VCaP (cell line): ENCODE data around the gene MET.

Experiments
- H3K27ac ChIP-seq: fragments of 450-650 bp; 2 replicates; pipeline ENCODE4 v1.5.1; 2017
- CTCF ChIP-seq: fragments of 450-650 bp; conservative IDR thresholded peaks from 2 replicates; pipeline ENCODE4 v1.5.1; 2017; ENCODE audit warnings: mild to moderate bottlenecking, moderate library complexity

MET gene

DNA sequence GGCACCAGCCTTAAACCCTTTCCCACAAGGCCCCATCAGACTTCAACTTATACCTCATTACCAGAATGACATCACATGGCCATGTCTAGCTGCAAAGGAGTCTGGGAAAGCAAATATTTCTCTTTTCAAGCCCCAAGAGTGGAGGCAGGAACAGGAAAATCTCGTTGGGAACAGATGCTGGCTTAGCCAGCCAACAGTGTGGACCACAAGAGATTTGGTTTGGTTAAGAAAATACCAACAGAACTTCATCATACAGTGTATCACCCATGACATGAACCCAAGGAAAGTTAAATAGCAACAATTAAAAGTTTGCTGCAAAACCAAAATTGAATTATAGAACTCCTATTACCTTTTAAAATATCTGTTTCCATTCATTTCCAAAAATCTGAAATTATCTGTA lies 2.2 kb upstream of the MET start:
- TF ChIP-seq CTCF, result no peak
- no peak overlapping the region for H3K27ac ChIP-seq

DNA sequence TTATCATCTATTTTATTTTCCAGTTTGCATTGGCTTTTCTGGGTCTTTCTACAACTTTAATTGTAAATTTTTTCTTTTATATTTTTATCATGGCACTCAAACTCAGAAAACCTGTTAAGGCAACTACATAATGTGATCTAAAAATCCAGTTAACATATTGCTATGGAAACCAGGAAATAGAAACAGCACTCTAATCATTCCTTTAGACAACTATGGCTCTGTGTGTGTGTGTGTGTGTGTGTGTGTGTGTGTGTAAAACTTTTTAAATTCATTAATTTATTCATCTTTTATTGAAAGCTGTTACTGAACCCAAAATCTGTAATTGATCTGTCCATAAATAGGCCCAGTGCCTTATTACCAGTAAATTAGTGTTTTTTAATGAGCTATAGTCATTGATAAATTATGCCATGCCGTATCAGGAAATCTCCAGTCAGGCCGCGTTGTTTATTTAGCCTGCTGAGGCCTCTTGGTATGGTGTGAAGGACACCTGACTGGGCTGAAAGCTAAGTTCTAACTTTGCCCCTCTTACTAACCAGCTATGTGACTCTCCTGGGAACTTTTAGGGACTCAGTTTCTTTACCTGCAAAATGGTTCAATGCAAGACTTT lies 1.5 kb upstream of the MET start:
- TF ChIP-seq CTCF, result no peak
- H3K27ac ChIP-seq, result no peak overlapping the region

DNA sequence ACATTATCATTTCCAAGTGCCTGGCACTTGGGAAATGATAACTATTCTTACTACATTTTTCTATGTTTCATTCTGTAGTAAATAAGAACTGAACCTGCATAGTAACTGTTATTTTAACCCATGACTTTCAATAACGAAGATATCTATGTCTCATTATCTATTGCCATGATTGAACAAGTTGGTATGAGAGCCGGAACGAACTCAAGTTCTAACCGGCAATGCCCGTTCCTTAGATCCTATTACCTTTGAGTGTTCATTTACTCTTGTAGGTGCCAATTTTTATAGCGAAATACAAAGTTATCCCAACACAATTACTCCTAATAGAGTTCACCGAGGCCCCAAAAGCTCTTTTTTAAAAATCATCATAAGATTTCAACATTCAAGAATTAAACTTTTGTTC lies 885 bp upstream of the MET start:
- no peak for TF ChIP-seq CTCF
- H3K27ac ChIP-seq, result no peak overlapping the region

DNA sequence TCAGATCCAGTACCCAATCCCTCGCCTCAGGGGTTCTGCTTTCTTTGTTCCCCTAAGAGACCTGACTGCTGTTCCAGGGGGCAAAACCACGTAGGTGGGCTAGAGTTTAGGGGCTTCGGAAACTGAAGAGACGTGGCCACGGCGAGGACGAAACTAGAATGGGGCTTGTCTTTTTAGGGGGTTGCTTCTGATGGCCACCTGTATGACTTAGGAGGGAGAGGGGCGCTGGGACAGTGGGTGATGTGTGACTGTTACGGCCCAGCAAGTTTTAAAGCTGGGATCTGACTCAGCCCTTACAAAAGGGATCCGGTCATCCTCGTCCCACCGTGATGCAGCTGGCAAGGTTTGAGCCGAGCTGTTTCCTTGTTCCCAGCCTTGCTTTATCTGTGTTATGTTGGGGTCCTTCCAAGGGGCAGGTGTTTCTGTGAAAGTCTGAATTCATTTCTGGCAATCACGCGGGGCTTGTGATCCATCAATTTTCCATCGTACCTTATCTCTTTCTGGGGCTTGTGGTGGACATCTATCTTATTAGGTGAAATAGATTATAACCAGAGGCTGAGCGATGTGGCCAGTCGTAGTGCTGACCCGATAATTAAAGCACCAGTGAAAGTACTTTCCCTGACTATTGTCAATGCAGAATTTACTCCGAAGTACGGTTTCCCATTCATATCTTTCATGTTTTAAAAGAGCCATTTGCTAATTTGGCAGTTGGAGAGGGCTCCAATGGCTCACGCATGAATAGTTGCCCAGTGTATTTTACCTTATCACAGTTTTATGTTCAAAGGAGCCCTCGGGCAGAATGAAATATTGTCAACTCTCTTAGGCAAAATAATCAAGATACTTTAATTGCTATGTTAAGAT lies 830 bp downstream of the MET start:
- TF ChIP-seq CTCF, result no peak
- H3K27ac ChIP-seq, result no peak overlapping the region

DNA sequence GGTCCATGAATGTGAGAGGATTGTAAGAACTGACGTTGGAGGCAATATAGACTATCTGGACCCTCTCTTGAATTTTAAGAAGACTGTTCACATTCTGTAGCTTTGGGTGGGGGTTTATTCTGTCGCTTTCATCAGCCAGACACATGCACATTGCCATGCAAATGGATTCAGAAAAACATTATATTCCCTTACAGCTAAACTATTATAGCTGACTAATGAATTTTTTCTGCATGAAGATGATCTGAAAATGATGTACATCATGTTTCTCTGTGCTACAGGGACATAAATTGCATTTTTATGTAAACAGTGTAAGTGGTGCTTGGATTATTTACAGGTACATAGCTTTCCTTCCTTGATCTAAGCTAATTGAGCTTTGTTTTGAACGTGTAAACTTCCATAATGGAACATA lies 1.5 kb downstream of the MET start:
- no peak overlapping the region for H3K27ac ChIP-seq
- TF ChIP-seq CTCF, result no peak

GRCh38 chr7:116674508-116675173 lies 2.6 kb downstream of the MET start:
- H3K27ac ChIP-seq, result no peak overlapping the region
- TF ChIP-seq CTCF, result no peak

DNA sequence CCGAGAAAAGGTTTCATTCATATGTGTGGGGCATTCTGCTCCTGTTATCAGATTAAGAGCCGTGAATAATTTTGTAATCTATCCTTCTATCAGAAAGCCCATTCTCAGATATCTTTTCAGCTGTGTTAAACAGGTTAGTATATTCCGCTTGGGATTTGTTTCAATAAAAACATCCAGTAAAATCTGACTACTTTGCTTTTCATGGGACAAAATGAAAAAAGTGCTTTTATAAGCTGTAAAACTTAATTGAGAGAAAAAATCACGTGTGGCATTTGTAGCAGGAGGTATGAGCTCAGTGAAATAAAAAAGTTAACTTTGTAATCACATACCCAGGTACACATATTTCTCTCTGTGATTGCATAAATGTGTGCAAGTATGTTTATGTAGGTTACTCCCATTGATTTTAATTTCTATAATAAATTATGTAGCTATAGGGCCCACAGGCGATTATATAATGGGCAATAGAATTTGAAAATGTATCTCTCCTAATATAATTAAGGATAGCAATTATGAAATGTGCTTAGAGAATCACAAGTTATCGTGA lies 3.9 kb downstream of the MET start:
- no peak overlapping the region for H3K27ac ChIP-seq
- TF ChIP-seq CTCF, result no peak
